Breast epithelium (tissue), 3 donors: ENCODE data around the gene PPIP5K2.

ENCODE experiments used
- CTCF ChIP-seq, 3 donors: fragments of 450-650 bp; IDR thresholded peaks; one replicate each; pipeline ENCODE4 v1.5.1; 2016 to 2017; ENCODE audit warnings: antibody characterized with exemption in 3 of 3, mild to moderate bottlenecking in 3 of 3, moderate library complexity in 3 of 3
- POLR2A ChIP-seq: fragments of 450-650 bp; IDR thresholded peaks from one replicate; pipeline ENCODE4 v1.6.1; 2016; ENCODE audit warnings: antibody characterized with exemption, mild to moderate bottlenecking, moderate library complexity
- POLR2AphosphoS5 ChIP-seq, 3 donors: sonication (generic); formaldehyde crosslinking; IDR thresholded peaks; one replicate each; pipeline ENCODE4 v1.6.1; 2017; ENCODE audit warnings: antibody characterized with exemption in 3 of 3

DNA sequence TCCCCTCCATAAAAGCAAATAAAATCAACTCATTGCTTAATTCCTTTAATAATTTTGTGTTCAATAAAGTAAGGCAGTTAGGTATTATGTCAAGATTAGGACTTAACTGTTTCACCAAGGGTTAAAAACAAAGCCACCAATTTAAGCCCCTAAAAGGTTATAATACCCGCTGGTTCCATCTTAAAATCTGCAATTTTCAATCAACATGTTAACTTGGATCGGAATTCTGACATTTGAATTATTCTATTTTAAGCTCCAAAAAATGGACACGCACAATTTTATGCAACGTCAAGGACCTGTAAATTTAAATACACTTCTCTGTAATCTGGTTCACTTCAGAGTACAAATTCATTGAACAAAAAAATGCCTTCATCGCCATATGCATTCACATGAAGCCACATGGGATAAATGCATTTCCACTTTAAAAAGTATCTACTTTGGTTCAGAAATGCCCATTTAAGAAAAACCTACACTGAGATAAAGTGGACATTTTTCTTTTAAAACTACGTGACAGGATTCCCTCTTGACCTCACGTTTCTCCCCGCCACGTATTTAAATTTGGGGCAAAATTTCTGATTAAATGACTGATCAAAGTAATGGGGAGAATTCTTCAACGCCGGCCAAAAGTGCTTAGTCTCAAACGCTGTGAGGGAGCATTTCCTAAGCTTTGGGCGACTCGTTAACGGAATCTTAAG is 884 bp upstream of the PPIP5K2 start:
- TF ChIP-seq CTCF (IDR thresholded peaks at IDR 0.05) (no peak), POLR2AphosphoS5 (IDR thresholded peaks at IDR 0.05) (no peak), POLR2A (no peak)
